ENCODE measurements around the gene CNGA2.

- TF ChIP-seq CTCF (conservative IDR thresholded peaks at IDR 0.05; ENCODE audit: low read depth in 2 of 2) (no peak), EZH2 (IDR thresholded peaks at IDR 0.05; ENCODE audit: low read depth, unreplicated experiment) (no peak), EZH2phosphoT487 (IDR thresholded peaks at IDR 0.05; ENCODE audit: unreplicated experiment) (no peak), POLR2AphosphoS5 (IDR thresholded peaks at IDR 0.05; ENCODE audit: low read depth) (no peak), JUNB (IDR thresholded peaks at IDR 0.05; ENCODE audit: unreplicated experiment) (no peak), REST (IDR thresholded peaks at IDR 0.05; ENCODE audit: unreplicated experiment) (no peak), ZNF114 (CRISPR knock-in tag; IDR thresholded peaks at IDR 0.05) (no peak), ETS1 (IDR thresholded peaks at IDR 0.05) (no peak), CREB1 (CRISPR knock-in tag; IDR thresholded peaks at IDR 0.05; ENCODE audit: low read depth) (no peak)
Measured at GRCh38 chrX:151723156-151723760, 11.3 kb upstream of the CNGA2 start.

All from GM23338 (cell line).